Measurements from ENCODE around the gene PGM1. TPM values are rescaled to one million over a fixed set of nuclear protein-coding genes. Genes with fewer than 3 reads are reported as not detected.

PGM1 gene
- total and polyA plus RNA-seq, 10 of the 15 experiments (the other 5 are each of a cell fraction or from before 2014, with no cell fraction given): 22.5 to 72.6 (median 50.8) TPM

- TF ChIP-seq CEBPZ (IDR thresholded peaks at IDR 0.05; ENCODE audit: low read depth, low read length) (no peak), CHD2 (IDR thresholded peaks at IDR 0.05; ENCODE audit: borderline replicate concordance, low read depth, low read length) (peak; percentile 24; the same call in 1 of the 2 replicates), POLR2AphosphoS2 (IDR thresholded peaks at IDR 0.05; ENCODE audit: low read depth, low read length) (0 out of 2 replicates have a peak, but pooled peaks have one; percentile 1), SIN3A (IDR thresholded peaks at IDR 0.05; ENCODE audit: low read depth, low read length) (peak; percentile 89), BCLAF1 (IDR thresholded peaks at IDR 0.05) (no peak), RB1 (IDR thresholded peaks at IDR 0.05; ENCODE audit: borderline replicate concordance) (0 out of 2 replicates have a peak, but pooled peaks have one; percentile 20), ZNF622 (IDR thresholded peaks at IDR 0.05) (no peak), SKIL (IDR thresholded peaks at IDR 0.05; ENCODE audit: low read depth, poor library complexity, severe bottlenecking) (no peak), SIX5 (IDR thresholded peaks at IDR 0.05; ENCODE audit: low read depth, low read length, severe bottlenecking) (no peak), CHD1 (IDR thresholded peaks at IDR 0.05; ENCODE audit: low read depth, low read length) (no peak), SREBF2 (IDR thresholded peaks at IDR 0.05; ENCODE audit: low read length) (no peak), KLF5 (IDR thresholded peaks at IDR 0.05; ENCODE audit: partially characterized antibody) (no peak), IRF5 (IDR thresholded peaks at IDR 0.05; ENCODE audit: borderline replicate concordance) (no peak), GABPA (IDR thresholded peaks at IDR 0.05; ENCODE audit: low read depth) (no peak), TBL1XR1 (IDR thresholded peaks at IDR 0.05; ENCODE audit: low read depth, low read length) (no peak), TCF3 (IDR thresholded peaks at IDR 0.05; ENCODE audit: borderline replicate concordance, insufficient read depth, low read depth, low read length) (no peak), ZNF384 (IDR thresholded peaks at IDR 0.05; ENCODE audit: borderline replicate concordance, low read depth, low read length) (no peak), ATF2 (IDR thresholded peaks at IDR 0.05; ENCODE audit: low read length) (no peak), NR2C1 (IDR thresholded peaks at IDR 0.05) (0 out of 2 replicates have a peak, but pooled peaks have one; percentile 33)
These were observed at the start of gene PGM1 (continued) for GRCh38 chr1:63593303-63593885.

Measured in GM12878 (cell line).